Islet precursor cell (in vitro differentiated cells): ENCODE results near the gene HNRNPC.
"Not testable (repeated sequence)": the region's sequence is repeated elsewhere in the genome, so short reads cannot be mapped to it uniquely, and the experiment has no call there.

Source experiments
- DNase-seq: peaks from one replicate; pipeline ENCODE4 v3.0.0-alpha.2; 2018

HNRNPC gene

DNA sequence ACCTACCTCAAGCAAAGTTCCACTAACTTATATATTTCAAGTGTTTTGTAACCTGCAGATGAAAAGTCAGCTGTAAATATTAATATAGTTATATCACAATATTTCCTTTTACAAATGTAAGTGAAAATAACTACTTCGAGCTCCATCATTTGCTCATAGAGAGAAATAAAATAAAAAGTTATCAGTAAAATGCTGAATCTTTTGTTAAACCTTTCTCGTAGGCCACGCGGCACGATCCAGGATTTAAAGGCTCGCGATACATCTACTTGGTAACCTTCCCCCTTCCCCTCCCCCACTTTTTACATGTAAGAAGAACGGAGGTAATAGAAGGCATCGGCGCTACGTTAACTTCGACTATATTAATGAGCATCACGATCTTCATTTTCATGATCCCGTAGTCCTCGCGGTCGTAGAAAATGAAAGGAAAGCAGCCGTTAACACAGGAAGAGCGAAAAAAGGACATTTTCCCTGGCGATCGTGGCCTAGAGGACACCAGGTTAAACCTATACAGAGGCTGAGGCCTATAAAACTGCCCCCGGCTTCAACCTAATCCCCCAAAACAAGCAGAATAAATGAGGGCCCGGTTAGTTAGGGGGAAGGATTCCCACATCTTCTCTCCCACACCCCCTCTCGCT is 508 bp downstream of the HNRNPC start:
- DNase-seq: no peak

DNA sequence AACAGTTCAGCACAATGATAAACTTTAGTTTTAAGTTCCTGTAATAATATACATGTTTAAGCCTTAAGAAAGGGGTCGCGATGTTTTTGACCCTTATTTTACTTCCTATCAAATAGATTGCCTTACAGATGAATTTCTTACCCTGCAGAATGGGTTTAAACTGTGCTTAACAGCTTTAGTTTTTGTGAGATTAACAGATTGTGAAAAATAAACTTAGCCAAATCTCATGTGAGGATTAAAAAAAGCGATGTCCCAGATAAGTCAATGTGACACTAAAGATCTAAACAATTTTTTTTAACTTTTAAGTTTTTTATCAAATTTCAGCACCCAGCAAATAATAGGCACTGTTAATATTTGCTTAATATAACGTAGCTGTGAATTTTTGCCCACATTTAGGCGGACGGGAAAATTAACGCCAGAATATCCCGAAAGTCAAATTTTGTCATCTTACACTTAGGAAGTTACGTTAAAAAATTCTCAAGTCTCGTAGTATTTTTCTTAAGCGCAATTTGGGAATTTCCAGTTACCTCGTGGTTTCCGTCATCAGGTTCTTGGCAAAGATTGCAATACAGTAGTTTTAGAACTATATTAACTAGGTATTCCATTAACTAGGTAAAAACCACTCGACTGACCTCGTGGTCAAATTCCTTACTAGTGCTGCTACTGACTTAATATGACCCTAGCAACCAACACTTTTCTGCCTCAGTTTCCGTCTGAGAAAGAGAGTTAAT is 1.2 kb downstream of the HNRNPC start:
- DNase-seq: no peak

DNA sequence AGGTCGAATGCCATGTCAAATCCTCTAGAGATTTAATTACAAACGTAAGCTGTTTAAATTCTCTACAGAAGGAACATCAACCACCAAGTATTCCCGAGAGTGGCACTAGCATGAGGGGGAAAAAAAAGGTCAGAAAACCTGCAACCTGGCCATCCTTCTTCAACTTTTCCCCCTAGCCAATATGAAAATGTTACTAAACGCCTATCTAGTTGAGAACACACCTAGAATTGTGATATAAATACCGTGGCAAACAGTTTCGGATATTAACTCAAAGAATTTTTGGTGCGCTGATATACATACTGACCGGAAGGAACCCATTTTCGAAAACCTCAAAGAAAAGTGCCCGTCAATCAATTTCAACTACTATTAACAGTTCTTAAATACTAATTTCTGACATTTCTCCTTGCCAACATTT is 1.8 kb downstream of the HNRNPC start:
- DNase-seq: no peak

DNA sequence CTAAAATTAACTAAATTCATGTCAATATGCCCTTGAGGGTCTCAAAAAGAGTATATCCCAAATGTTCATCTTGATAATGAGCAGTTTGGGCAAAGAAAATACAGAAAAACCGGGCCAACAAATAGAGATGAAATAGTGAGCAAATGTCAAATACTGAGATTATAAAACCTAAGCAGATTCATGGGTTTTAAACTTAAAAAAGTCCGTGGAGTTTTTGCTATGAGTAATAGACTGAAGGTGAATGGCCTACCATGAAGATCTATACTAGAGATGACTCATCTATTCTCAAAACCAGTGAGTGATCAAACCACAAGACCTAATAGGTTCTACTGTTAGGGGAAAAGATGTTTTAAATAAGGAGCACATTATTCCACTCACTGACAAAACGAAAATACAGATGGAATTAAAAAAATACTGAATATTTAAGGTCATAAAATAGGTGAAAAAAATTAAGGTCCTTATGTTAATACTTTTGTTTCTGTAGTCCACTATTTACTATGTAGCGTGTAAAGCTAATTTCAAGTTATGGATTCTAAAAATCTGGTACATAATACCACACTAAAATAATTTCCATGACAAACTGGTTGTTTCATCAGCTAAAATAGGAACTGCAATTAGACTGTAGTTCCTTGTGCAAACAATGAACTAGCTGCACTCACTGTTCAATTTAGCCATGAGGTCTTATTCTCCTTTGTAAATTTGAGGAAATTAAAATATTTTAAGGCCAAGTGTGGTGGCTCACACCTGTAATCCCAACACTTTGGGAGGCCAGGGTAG is 5.0 kb downstream of the HNRNPC start:
- no peak for DNase-seq

DNA sequence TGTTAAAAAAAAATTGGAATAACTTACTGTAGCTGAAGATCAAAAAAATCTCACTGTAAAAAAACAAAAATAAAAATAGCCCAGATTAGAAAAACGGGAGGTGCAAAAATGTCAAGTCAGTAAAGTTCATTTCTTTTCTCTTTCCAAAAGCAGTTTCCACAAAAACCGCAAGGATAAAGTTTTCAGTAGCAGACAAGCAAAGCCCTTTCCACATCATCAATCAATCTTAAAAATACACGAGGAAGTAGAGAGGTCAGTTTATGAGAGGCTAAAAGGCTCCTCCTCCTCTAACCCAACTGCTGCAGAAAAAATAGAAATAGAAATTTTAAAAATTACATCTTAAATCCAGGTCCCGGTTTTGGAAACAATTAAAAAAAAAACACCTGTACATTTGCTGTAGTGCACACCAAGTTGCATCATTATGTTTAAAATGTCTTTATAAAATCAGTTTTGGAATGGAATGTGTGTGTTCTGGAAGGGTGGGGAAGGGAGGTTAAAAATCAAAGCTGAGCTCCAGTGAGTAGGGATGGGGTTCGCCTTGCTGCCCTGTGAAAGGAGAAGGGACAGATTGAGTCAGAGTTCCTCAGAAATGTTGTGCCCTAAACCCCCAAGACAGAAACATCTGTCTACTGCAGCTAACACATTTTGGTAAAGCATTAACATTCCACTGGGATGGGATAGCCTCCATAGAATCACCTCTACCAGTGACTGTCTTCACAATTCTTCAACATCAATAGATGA is 5.8 kb downstream of the HNRNPC start:
- no peak for DNase-seq

DNA sequence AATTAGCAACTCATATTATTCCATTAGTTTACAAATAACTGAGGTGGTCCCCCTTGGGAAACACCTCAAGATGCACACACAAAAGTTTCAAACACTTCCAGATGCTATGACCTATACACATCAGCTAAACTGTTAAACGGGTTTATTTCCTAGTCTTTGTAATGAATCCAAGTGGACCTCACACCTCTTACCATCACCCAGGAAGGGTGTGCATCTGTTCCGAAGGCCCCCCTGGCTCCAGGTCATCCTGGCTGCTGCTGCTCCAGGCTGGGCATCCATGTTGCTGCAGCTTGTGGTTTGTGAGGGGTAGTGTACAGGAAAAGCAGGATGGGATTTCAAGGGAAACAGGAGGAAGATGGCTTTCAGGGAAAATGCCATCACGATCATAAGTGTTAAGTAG is 6.8 kb downstream of the HNRNPC start:
- no peak for DNase-seq

DNA sequence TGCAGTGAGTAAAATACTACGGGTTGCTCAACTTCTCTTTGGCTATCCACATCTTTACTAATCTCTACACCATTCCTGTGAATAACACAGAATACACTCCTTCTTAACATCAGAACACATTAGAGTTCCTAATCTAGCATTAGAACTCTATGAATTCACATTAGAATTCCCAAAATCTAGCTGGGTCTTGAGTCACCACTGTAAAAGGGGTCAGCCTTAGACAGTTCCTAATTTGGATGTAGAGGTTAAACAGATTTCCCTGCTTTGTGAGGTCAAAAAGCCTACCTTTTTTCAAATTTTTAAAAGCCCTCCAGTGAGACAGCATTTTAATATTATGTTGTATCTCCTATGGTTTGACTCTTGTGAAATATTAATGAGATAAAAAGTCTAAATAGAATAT is 7.4 kb downstream of the HNRNPC start:
- no peak for DNase-seq

DNA sequence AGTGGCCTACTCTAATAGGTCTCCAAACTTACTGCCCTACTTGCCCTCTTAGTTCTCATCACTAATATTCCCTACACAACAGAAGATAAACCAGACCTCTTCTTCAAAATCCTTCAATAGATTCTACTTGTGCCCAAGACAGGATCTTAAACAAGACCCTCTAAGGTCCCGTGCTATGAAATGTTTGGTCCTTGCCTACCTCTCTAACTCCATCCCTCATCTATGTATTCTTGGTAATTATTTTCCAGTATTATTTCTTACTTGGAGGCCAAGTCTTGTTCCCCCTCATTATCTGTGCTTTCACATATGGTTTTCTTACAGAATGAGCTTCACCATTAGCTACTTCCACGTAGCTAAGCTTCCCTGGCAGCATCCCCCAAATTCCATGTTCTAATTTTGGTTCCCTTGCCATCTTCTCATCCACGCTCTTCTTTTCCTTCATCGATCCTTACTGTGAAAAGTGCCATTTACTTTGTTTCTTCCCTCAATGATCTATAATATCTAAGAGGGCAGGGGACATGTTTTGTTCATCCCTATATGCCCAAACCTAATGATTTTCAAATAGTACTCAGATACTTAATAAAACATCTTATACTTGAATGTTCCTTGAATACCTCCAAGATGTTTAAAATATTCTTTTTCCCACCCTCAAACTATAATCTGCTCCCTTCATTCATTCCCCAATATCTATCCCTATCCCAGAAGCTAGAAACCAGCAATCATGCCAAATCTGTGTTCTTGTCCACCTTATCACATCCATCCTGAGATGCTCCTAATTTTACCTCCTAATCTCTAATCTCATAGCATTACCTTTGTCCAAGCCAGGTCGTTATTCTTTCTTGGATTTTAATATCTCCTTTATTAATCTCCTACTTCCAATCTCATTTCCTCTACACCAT is 10.1 kb downstream of the HNRNPC start:
- DNase-seq: no peak

DNA sequence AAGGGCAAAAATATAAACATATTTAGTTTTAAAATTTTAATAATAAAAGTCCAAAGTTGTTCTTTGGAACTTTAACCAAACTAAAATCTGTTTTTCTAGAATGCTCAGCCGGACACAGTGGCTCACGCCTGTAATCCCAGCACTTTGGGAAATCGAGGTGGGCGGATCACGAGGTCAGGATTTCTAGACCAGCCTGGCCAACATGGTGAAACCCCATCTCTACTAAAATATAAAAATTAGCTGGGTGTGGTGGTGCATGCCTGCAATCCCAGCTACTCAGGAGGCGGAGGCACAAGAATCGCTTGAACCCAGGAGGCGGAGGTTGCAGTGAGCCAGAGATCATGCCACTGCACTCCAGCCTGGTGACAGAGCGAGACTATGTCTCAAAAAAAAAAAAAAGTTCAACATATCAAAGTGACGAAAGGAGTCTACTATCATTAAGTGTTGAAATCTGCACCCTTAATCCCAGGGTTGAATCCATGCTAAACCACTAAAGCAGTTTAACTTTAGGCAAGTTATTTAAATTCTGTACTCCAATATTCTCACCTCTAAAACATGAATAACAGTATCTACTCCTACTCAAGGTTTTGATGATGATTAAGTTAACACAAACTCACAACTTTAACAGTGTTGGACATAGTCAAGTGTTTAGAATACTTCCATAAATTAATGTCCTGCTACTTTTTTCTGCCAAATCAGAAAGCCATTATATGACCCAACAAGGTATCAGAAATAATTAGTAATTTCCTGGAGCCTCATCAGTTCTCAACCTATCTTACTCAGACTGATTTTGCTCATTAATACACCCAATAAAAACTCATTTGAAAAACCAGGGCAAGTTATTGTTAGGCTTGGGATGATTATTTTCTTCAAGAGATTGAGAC is 11.0 kb downstream of the HNRNPC start:
- DNase-seq: no peak

DNA sequence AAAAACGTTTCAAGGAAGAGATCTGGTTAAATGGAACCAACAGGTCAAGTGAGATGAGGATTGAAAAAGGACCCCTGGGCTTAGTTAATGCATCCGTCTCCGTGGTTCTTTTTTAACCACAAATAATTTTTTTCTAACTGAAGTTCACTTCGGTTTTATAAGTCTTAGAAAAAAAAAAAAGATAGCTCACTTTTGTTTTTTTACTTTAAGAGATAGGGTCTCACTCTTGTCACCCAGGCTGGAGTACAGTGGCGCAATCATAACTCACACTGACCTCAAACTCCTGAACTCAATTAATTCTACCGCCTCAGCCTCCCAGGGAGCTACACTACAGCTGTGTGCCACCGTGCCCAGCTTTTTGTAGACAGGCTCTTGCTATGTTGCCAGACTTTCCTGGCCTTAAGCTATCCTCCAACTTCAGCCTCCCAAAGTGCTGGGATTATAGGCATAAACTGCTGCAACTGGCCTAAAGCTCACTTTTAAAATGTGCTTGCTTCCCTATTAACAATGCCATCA is 11.8 kb downstream of the HNRNPC start:
- DNase-seq: no peak

DNA sequence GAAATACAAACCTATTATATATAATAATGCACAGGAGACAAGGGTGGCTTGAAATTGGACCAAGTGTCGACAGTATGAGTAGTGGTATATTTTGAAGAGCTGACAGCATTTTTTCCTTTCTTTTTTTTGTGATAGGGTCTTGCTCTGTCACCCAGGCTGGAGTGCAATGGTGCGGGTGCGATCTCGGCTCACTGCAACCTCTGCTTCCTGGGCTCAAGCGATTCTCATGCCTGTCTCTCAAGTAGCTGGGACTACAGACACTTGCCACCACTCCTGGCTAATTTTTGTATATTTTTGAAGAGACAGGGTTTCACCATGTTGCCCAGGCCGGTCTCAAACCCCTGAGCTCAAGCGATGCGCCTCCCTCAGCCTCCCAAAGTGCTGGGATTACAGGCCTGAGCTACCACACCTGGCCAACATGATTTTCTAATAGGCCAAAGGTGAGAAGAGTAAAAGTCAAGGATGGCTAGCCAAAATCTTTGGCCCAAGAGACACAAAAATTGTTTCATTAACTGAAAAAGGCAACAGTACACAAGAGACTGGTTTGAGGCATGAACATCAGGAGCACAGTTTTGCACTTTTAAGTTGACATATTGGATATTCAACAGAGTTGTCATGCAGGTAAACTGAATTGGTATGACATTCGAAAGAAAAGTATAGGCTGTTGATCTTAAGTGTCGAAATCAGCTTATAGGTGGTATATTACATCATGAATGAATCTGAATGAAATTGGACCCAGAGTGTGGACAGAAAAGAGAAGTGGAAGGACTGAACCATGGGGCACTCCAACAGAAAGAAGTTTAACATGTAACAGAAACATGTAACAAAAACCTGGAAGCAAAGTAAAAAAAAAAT is 12.5 kb downstream of the HNRNPC start:
- DNase-seq: no peak

DNA sequence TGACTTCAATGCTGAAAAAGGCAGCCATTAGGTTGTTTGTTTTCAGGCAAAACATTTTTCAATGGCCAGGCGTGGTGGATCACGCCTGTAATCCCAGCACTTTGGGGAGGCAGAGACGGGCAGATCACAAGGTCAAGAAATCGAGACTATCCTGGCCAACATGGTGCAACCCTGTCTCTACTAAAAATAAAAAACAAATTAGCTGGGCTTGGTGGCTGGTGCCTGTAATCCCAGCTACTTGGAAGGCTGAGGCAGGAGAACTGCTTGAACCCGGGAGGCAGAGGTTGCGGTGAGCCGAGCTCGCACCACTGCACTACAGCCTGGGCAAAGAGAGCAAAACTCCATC is 13.2 kb downstream of the HNRNPC start:
- DNase-seq: not testable (repeated sequence)

DNA sequence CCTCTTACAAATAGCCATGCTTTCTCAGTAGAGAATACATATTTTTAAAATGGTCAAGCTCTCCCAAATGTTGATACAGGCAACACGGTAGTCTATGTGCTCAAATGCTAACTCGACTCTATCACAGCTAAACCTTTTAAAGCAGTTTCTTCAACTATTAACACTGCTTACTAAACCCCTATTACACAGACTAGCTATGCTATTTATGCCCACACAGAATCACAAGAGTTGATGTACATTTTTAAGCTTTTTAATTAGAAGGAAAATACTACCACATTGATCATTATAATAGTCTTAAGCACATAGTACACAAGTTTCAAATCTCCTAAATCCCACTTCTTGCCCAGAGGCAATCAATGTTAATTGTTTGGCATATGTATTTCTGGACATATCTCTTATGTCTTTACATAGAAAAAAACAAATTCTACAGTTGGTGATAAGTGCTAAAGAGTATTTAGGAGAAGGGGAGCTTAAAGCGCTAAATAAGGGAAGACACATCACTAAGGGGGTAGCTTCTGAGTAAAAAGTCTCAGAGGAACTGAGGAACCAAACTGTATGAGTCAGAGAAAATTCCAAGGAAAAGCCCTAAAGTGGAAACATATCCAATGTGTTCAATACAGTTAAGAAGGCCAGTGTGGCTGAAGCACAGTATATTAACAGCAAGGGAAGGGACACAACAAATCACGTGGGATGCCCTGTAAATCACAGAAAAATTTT is 13.7 kb downstream of the HNRNPC start:
- no peak for DNase-seq

DNA sequence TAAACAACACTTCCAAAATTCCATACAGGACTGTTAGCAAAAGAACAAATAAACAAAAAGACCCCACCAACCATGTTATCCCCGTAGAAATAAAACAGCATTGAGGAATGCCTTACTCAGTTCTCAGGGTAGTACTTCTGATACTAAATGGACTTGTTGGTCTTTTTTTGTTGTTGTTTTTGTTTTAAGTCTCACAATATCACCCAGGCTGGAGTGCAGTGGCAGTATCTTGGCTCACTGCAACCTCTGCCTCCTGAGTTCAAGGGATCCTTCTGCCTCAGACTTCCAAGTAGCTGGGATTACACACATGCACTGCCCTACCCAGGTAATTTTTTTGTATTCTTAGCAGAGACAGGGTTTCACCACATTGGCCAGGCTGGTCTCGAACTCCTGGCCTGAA is 17.1 kb downstream of the HNRNPC start:
- DNase-seq: no peak

DNA sequence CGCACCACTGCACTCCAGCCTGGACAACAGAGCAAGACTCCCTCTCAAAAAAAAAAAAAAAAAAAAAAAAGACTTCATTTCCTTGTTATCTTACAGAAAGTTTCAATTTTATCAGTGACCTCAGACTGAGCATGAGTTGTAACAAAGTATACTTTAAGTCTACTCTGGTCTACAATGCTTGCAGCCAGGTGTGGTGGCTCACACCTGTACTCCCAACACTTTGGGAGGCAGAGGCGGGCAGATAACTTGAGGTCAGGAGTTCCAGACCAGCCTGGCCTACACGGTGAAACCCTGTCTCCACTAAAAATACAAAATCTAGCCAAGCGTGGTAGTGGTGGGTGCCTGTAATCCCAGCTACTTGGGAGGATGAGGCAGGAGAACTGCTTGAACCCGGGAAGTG is 18.0 kb downstream of the HNRNPC start:
- no peak for DNase-seq

DNA sequence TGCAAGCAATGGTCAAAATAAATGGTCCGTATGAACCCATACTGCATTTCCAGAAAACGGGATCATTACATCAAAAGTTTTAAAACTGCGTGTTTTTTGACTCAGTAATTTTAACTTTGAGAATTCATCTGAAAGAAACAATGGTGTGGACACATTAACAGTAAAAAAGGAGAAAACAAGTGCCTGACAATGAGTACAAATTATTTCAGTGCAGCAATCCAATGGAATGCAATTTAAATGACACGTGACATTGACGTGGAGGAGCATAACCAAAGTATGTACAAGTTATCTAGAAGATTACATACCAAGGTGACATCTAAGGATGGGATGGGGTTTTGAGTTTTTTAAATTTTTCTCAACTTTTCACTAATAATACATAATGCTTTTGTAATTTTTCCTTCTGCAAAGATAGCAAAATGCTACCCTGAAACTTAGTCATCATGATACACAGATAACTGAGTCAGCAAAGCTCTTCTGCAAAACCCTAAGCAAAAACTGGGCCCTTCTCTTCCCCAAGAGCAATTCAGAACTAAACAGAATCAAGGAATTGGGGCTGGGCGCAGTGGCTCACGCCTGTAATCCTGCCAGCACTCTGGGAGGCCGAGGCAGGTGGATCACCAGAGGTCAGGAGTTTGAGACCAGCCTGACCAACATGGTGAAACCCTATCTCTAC is 20.4 kb downstream of the HNRNPC start:
- no peak for DNase-seq

DNA sequence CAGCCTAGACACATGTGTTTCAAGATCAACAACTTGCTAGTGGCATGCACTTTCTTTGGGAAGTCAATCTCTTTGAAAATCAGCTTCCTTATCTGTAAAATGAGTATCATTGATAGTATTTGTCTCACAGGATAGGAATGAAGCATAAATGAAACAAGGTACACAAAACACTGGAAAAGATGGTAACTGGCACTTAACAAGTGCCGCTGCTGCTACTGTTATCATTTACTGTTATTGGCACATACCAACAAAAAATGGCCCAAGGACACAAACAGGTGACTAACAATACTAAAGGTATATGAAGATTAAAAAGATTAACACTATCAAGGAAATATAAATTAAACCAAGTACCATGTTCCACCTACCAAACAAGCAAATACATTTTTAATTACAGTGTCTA is 20.9 kb downstream of the HNRNPC start:
- no peak for DNase-seq

DNA sequence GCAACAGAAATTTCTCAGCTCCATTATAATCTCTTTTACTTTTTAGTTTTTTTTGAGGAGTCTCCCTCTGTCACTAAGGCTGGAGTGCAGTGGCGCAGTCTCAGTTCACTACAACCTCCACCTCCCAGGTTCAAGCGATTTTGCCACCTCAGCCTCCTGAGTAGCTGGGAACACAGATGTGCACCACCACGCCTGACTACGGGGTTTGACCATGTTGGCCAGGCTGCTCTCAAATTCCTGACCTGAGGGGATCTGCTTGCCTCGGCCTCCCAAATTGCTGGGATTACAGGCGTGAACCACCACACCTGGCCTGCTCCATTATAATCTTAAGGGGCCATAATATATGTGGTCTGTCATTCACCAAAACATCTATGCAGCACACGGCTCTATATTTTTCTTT is 23.4 kb downstream of the HNRNPC start:
- no peak for DNase-seq

DNA sequence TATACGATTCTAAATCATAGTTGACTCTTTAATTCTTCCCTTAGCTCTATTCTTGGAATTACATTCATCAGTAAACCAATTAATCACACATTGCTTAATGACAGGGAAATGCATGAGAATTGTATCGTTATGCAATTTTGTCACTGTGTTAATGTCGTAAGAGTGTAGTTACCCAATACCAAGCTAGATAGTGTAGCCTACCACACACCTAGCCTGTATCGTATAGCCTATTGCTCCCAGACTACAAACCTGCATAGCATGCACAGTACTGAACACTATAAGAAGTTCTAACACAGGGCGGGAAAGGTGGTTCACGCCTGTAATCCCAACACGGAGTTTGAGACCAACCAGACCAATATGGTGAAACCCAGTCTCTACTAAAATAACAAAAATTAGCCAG is 24.7 kb downstream of the HNRNPC start:
- no peak for DNase-seq
